Femur (tissue), 1 donor: Measurements from ENCODE around the gene SEPTIN10.
"Not testable (repeated sequence)": the region's sequence is repeated elsewhere in the genome, so short reads cannot be mapped to it uniquely, and the experiment has no call there.

ENCODE experiments used
- DNase-seq: peaks from one replicate; pipeline ENCODE4 v3.0.0-alpha.2; 2017

The SEPTIN10 gene

DNA sequence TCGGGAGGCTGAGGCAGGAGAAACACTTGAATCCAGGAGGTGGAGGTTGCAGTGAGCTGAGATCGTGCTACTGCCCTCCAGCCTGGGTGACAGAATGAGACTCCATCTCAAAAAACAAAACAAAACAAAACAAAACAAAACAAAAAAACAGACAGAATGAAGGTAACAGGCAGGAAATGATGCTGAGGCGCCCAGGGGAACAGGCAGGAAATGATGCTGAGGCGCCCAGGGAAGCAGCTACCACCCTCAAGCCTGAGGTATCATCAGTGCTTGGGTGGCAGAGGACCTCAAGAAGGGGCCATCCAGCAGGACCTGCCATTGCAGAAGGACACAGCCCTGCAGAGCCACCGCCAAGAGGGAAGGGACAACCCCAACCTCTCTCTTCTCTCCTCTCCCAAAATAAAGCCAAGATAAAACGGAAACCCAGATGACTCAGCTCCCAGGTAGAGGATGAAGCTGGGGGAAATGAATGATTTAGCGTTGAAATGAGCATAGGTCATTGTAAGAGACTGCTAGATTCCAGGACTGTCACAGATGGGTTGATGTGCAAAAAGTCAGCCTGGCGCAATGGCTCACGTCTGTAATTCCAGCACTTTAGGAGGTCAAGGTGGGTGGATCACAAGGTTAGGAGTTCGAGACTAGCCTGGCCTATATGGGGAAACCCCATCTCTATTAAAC, 19.7 kb upstream of the SEPTIN10 start:
- DNase-seq = no peak

DNA sequence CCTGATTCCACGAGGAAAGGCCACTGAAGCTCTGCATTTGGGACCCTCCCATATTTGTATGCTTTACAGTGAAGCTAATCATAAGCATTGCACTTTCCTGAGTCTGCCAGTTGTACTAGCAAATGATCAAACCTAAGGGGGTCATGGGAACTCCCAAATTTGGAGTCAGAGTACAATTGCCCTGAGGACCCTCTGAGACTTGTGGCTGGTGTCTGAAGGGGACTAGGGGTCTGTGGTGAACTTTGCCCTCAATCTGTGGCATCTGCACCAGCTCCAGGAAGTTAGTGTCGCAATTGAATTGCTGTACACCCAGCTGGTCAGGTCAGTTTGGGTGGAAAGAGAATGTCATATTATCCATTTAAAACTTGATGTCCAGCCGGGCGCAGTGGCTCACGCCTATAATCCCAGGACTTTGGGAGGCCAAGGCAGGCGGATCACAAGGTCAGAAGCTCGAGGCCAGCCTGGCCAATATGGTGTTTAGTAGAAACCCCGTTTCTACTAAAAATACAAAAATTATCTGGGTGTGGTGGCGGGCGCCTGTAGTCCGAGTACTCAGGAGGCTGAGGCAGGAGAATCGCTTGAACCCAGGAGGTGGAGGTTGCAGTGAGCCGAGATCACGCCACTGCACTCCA, 18.5 kb upstream of the SEPTIN10 start:
- no peak for DNase-seq

DNA sequence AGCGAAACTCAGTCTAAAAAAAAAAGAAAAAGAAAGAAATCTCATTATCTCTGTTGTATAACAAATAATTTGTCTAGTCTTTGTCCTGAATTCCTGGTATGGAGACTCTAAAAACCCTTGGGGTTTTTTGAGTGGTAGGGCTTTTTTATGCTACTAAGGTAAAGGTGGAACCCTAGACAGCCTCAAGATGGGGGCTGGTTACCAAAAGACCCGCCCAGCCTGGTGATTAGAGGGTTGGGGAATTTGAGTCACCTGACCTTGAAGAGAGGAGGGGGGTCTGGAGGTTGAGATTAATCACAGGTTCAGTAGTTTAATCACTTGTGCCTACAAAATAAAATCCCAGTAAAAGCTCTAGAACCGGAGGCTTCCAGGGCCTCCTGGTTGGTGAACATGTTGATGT, 18.0 kb upstream of the SEPTIN10 start:
- no peak for DNase-seq

DNA sequence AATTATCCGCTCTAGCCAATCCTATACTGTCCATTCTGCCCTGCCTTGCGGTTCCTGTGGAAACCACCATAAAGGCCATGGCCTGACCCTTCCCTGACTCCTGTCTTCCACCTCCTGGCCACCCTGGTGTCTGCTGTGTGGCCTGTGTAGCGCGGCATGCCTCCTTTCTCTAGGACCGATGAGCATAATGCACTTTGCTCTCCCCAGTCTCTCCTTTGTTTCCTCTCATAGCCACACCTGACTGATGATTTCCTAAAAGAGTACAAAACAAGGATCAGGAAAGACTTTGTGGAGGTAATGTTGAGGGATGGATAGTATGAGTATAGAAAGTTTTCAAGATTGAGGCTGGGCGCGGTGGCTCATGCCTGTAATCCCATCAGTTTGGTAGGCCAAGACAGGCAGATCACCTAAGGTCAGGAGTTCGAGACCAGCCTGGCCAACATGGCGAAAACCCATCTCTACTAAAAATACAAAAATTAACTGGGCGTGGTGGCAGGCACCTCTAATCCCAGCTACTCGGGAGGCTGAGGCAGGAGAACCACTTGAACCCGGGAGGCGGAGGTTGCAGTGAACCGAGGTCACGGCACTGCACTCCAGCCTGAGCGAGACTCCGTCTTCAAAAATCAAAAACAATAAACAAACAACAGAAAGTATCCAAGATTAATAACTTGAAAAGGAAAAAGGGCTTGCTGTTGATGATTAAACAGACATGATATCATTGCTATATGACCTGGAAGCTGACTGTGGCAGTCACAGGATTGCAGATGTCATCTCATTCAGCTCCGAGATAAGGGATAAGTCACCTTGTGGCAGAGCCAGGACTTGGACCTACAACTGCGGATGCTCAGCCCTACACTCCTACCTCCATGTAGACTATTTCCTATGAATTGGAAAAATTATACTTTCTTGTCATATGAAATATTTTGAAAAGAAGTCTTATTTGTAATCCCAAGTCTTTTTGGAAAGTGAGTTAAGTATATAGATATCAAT, 17.0 kb upstream of the SEPTIN10 start:
- DNase-seq = no peak

DNA sequence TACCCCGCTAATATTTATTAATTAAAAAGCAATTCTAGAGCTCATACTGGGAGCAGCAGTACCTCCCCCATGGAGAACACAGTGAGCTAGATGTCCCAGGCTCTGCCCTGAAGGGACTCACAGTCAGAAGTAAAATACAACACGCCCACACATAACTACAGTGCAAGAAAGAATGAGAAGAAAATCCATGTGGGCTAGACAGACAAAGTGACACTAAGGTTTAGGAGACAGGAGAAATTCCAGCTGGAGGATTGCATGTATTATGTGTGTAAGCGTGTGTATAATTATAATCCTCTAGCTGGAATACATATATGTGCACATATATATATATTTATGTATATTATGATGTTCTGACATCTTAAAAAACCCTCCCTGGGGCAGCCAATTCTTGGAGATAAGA, 16.1 kb upstream of the SEPTIN10 start:
- no peak for DNase-seq

DNA sequence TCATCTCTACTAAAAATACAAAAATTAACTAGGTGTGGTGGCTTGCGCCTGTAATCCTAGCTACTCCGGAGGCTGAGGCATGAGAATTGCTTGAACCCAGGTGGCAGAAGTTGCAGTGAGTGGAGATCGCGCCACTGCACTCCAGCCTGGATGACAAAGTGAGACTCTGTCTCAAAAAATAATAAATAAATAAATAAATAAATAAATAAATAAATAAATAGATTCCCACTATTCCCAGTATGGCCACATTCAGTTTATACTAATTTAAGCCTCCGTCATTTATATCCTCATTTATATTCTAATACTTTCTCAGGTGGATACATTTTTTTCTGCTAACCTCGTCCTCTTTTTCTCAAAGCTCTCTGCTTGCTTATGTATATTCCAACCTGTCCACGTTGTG, 14.6 kb upstream of the SEPTIN10 start:
- DNase-seq = not testable (repeated sequence)

DNA sequence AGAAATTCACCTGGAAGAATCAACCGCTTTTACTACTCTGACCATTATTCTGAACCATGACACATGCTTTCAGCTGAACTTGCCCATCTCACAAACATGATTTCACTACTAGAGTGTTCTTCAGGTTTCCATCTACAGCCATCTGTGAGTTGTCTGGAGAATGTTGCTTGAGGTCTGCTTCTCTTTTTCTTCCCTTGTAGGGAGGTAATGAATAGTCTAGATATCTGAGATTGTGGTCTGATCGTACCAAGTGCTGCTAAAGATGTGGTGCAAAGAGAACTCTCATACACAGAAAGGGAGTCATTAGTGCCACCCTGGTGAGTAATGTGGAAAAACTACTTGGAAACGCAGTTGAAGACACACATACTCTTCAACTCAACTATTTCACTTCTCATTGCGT, 10.6 kb upstream of the SEPTIN10 start:
- DNase-seq = no peak

DNA sequence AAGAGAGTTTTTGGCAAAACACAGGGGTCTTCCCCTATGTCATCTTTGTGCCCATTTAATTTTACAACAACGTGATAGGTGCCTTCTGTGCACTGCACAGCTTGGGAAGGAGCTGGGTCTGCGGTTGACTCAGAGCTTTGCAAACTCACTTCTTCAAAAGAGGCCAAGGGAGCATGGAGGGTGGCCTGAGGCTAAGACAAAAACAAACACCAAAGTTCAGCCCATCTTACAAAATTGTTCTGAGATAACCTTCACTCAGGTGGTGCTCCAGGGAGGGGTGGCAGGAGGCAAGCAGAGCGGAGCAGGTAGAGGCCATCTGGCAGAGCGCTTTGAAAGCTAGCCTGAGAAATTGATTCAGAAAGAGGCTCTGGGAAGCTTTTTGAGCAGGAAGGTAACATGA, 10.2 kb upstream of the SEPTIN10 start:
- no peak for DNase-seq

DNA sequence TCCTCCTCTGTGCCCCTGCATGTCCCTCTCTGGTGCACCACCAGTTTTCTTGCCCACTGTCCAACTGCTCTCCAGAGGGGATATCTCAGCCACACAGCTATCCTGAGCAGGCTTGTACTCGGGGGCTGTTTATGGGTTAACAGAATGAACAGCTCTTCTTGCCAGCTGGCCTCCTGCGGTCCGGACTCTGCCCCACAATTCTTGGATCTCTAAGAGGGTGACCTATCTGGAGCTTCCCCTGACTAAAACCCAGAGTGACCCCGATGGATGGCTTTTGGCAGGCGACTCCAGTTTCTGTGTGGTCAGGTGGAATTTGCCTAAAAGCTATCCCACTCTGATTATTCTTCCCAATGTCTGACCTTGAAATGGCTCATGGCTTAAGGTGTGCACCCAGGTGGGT, 9.5 kb upstream of the SEPTIN10 start:
- DNase-seq = no peak

DNA sequence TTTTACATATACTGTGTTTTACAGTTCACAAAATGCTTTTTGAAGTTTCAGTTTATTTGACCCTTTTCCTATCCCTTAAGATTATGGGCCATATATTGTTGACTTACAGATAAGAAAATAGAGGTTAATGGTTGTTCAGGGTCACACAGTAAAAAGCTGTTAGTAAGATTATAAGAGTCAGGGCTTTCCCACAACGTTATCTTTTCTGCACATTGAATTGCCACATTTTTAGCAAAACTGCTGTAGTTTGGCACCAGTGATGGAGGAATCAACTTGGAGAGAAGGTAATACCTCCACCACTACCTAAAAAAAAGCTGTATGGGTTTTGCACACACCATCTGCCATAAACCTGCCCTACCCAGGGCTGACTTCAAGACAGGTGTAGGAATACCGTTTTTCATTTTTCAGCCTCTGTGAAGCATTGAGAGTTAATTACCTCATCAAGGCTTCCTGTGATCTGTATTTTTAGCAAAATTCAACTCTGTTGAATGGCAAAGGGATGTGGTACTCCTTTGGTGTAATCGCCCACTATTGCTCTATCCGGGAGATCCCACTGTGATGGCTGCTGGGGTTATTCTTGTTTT, 5.4 kb upstream of the SEPTIN10 start:
- DNase-seq = no peak

DNA sequence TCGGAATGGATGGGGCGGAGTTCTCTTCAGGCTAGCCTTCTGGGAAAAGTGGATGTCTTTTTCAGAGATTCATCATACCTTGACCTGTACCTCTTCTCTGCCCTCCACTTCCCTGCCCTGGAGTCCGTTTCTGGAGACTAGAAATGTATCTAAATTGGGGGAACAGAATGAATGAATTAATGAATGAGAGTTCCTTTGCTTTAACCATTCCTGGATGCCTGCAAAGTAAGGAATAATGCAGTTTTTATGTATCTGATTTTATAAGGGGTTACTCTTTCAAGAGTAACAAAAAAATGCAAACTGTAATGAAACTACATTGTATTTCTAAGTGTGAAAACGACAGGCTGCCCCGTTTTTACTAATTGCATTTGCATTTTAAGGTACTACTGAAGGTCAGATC, 2.4 kb upstream of the SEPTIN10 start:
- no peak for DNase-seq

DNA sequence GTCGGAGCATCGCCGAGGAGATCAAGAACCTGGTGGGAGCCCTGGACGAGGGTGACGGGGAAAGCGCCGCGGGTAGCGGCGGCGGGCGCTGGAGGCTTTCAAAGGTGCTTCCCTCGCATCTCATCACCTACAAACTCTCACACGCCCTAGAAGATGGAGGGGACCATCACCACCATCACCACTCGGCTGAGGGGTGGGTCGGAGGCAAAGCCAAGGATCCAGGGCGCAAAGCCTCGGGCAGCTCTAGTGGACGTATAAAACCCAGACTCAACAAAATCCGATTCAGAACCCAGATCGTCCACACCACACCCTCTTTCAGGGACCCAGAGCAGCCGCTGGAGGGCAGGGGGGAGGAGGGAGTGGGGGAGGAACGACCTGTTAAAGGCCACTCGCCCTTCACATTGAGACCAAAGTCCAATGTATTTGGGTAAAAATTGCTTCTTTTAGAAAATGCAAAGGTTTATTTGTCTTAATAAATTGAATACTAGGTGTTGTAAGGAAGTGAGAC, 1.9 kb upstream of the SEPTIN10 start:
- no peak for DNase-seq

DNA sequence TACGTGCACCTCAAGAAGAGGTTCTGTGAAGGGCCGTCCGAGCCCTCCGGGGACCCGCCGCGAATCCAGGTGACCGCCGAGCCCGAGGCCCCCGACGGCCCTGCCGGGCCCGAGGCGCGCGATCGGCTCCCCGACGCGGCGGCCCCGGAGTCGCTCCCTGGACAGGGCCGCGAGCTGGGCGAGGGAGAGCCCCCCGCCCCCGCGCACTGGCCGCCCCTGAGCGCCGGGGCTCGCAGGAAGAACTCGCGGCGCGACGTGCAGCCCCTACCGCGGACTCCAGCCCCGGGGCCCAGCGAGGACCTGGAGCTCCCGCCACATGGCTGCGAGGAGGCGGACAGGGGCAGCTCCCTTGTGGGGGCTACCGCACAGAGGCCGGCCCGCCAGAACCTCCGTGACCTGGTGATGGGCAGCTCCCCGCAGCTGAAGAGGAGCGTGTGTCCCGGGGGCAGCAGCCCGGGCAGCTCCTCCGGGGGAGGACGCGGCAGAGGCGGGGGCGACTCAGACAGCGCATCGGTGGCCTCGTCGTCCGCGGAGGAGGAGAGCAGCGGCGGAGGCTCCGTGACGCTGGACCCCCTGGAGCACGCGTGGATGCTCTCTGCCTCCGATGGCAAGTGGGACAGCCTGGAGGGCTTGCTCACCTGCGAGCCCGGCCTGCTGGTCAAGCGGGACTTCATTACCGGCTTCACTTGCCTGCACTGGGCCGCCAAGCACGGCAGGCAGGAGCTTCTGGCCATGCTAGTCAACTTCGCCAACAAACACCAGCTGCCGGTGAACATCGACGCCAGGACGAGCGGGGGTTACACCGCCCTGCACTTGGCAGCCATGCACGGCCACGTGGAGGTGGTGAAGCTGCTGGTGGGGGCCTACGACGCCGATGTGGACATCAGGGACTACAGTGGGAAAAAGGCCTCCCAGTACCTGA, 1.2 kb upstream of the SEPTIN10 start:
- DNase-seq = peak; percentile 53

DNA sequence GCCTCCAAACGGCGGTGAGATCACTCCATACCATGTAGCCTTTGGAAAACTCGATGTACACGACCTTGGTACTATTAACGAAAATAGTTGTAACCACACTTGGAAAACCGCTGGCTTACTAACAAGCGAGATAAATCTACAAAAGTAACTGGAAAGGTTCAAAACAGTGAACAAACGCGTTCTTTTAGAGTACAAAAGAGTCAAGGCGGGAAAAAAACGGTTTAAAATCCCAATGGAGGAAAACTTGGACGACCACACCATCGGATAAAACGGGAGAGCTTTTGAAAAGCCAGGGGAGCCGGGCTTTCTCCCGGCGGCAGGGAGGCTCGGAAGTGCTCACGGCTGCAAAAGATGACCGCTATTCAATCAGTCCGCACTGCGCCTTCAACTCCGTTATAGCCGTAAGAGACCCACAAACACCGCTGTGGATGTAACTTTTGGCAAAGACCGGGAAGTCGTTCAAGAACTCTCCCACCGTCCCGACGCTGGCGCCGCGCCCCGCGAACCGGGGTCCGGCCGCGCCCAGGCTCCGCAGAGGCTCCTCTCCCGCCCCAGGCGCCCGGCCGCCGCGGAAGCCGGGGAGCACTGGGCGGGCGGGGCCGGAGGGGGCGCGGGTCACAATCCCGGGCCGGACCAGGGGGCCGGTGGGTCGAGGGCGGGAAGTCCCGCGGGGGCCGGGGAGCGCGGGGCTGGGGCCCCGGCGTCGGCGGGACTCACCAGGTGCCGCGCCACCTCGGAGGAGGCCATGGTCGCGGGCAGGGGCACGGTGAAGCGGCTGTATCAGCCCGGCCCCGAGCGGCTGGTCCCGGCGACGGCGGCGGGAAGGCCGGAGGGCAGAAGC, 465 bp downstream of the SEPTIN10 start:
- peak; percentile 86 for DNase-seq

DNA sequence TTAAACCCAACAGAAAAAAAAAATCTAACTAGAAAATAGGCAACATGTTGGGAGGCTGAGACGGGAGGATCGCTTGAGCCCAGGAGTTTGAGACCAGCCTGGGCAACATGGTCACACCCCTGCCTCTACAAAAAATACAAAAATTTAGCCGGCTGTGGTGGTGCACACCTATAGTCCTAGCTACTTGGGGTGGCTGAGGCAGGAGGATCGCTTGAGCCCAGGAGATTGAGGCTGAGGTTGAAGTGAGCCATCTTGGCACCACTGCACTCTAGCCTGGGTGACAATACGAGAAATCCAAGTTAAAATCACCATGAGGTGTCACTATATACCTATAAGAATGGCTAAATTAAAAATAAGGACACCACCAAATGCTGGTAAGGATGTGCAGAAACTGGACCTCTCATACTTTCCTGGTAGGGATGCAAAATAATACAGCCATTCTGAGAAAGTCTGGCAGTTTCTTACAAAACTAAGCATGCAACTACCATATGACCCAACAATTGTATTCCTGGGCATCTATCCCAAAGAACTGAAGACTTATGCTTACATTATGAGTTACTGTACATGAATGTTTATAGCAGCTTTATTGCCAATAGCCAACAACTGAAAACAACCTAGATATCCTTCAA, 2.2 kb downstream of the SEPTIN10 start:
- no peak for DNase-seq

DNA sequence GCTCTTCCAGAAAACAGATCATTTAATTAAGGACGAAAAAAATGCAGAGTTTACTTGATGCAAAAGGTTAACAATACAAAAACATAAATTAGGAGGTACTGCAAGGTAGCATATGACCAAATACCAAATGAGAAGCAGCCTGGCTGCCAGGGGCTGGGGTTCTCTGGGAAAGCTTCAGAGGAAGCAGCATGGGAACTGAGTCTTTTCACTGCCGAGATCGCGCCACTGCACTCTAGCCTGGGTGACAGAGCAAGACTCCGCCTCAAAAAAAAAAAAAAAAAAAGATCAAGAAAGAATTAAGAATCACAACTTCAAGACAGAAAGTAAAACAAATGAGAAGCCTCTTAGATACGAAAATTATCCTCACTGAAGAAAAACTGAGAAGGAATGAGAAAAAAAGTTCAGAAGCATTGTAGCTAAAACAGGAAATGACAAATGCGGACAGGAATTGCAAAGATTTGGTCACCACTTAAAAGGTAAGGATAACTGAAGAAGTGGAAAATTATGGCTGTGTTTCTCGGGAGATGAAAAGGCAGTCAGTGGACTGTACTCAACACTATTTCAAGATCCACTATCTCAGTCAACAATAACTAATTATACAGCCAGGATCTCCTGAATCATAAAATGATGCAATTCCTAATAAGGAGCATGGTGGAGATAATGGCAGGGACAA, 4.3 kb downstream of the SEPTIN10 start:
- no peak for DNase-seq

DNA sequence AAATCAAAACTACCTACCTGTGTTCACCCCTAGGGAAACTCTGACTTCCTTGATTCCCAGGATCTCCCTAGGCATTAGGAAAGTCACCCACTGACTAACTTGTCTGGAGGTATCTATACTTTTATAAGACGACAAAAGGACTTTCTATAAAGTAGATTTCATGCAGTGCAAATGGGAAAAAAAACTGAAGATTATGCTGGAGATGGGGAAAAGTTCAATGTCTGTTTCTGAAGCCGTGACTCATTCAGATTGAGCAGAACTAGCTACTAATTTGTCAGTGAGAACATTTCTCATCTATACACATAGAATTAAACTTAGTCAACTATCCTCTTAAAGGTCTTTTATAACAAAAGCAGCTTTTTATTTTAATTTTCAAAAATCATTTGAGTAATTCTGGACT, 6.0 kb downstream of the SEPTIN10 start:
- no peak for DNase-seq

DNA sequence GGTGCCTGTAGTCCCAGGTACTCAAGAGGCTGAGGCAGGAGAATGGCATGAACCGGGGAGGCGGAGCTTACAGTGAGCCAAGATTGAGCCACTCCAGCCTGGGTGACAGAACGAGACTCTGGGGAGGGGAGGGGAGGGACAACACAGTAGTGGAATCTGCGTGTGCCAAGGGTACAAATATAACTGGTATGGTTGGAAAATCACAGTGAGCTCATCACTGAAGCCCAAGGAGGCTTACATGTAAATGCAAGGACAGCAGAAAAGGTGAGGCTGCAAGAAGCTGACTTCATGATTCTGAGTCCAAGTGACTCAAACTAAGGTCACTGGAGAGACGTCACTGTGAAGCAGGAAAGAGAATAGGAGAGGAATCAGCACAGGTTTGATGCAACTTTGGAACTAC, 9.2 kb downstream of the SEPTIN10 start:
- DNase-seq = no peak

DNA sequence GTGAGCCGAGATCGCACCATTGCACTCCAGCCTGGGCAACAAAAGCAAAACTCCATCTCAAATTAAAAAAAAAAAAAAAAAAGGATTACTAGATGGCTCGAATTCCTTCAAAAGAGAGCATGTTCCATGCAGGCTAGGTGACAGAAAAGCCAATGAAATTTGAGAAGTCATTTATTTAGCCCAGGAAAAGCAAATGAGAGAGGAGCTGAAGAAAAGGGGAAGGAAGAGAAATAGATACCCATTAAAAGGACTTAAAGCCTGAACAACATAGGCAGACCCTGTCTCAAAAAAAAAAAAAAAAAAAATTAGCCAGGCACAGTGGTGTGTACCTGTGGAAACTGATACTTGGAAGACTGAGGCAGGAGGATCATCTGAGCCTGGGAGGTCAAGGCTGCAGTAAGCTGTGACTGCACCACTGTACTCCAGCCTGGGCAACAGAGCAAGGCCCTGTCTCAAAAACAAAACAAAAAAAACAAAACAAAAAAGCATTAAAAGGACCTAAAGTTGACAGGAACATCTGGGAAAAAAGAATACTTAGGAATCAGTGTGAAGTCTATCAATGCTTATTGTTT, 11.1 kb downstream of the SEPTIN10 start:
- no peak for DNase-seq

DNA sequence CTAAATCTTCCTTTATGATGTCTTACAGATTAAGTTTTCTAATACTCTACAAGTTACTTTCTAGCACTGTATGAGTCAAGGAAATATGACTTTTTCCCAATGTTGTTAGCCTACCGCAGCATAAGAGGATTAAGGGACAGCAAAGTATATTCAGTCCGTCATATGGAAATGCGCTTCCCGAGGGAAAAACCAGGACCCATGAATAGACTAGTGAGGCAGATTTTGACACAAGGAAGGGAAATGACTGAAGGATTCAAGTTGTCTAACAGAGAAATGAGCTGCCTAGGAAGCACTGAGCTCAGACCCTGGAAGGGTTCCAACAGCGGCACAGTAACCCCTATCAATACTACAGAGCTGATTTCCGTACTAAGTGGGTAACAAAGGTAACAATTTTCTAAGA, 12.0 kb downstream of the SEPTIN10 start:
- no peak for DNase-seq
